ENCODE measurements around the gene STING1.

The STING1 gene

DNA sequence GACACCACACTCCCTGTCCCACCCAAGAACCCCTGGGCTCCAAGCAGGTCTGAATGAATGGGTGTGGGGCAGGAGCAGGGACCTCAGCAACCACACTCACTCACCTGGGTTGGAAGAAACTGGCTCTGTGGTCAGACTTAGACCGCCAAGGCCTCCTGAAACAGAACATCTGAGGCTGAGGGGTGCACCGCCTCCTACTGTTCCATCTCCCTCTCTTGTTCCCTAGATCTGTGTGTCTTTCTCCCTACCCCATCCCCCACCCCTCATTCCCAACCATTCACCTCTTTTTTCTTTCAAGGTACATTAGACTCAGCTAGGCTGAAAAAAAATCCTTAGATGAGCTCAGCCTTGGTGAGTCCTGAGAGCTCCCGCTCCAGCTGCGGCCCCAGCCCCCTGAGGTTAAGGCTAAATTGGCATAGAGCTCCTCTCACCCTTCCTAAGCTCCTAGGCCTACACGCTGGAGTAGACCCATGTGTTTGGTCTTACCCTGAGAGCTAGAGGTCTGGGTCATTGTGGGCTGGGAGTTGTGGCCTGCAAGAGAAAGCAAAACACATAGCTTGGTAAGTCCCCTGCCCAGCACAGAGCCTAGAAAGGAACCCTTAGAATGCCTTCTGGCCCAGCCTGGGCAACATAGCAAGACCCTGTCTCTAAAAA is 24.8 kb downstream of the STING1 start:
- Histone ChIP-seq H3K4me3 (no peak overlapping the region), H3K27ac (no peak overlapping the region), H3K36me3 (ENCODE audit: insufficient read depth, low read length) (no peaks in the 10 kb centered on the region), H3K9me3 (ENCODE audit: low read depth, low read length) (no peaks in the 10 kb centered on the region), H3K9ac (ENCODE audit: insufficient read length) (no peak overlapping the region)
- TF ChIP-seq FOXP2 (optimal IDR thresholded peaks at IDR 0.05; ENCODE audit: control extremely low read depth, extremely low read length, insufficient read depth) (no peak), POLR2AphosphoS5 (IDR thresholded peaks at IDR 0.05; ENCODE audit: borderline replicate concordance, low read depth, low read length) (no peak), EZH2 (IDR thresholded peaks at IDR 0.05) (no peak)
- DNase-seq (ENCODE audit: low read depth, low spot score), result no peak

DNA sequence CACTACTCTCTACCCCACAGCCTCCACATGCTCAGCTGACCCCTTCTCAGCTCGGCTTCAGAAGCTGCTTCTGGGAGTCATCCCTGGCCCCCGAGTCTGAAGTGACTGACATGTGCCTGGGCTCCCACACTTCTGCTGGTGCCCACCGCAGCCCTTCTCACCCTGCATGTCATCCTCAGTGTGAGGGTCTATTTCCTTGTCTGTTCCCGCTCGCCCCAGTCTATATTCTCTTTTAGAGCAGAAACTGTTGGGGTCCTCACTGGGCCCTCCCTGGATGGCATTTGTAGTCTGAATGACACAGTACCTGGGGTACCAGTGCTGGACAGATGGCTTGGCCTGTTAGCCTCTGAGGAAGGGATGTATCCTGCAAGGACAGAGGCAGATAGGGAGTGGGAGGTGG is 25.3 kb downstream of the STING1 start:
- H3K9me3 ChIP-seq (ENCODE audit: low read depth, low read length), result no peaks in the 10 kb centered on the region
- no peak overlapping the region for H3K9ac ChIP-seq (ENCODE audit: insufficient read length)
- H3K27ac ChIP-seq, result no peak overlapping the region
- H3K4me3 ChIP-seq, result no peak overlapping the region
- TF ChIP-seq EZH2 (IDR thresholded peaks at IDR 0.05) (no peak), POLR2AphosphoS5 (IDR thresholded peaks at IDR 0.05; ENCODE audit: borderline replicate concordance, low read depth, low read length) (no peak), FOXP2 (optimal IDR thresholded peaks at IDR 0.05; ENCODE audit: control extremely low read depth, extremely low read length, insufficient read depth) (no peak)
- DNase-seq (ENCODE audit: low read depth, low spot score), result no peak
- no peaks in the 10 kb centered on the region for H3K36me3 ChIP-seq (ENCODE audit: insufficient read depth, low read length)

DNA sequence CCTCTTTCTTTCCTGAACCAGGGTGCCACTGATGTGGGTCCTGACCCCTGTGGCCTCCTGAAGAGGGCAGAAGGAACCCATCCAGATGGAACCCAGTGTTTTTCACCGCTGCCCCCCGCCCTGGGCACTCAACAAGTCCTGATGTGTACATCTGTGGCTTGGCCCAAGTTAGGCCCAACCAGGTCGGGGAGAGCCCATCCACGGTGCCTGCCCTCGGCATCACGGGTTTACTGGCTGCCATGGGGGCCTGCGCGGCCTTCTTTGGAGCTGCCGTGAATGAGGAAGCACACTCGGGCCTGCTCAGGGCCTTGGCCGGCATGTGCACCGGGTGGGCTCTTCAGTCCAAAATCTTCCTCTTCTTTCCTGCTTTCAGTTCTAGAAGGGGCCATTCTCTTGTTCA is 25.8 kb downstream of the STING1 start:
- TF ChIP-seq FOXP2 (optimal IDR thresholded peaks at IDR 0.05; ENCODE audit: control extremely low read depth, extremely low read length, insufficient read depth), result no peak
- TF ChIP-seq EZH2 (IDR thresholded peaks at IDR 0.05), result no peak
- no peak for TF ChIP-seq POLR2AphosphoS5 (IDR thresholded peaks at IDR 0.05; ENCODE audit: borderline replicate concordance, low read depth, low read length)
- Histone ChIP-seq H3K4me3 (no peak overlapping the region), H3K9me3 (ENCODE audit: low read depth, low read length) (no peaks in the 10 kb centered on the region), H3K9ac (ENCODE audit: insufficient read length) (no peak overlapping the region), H3K27ac (no peak overlapping the region), H3K36me3 (ENCODE audit: insufficient read depth, low read length) (no peaks in the 10 kb centered on the region)
- DNase-seq (ENCODE audit: low read depth, low spot score), result no peak

DNA sequence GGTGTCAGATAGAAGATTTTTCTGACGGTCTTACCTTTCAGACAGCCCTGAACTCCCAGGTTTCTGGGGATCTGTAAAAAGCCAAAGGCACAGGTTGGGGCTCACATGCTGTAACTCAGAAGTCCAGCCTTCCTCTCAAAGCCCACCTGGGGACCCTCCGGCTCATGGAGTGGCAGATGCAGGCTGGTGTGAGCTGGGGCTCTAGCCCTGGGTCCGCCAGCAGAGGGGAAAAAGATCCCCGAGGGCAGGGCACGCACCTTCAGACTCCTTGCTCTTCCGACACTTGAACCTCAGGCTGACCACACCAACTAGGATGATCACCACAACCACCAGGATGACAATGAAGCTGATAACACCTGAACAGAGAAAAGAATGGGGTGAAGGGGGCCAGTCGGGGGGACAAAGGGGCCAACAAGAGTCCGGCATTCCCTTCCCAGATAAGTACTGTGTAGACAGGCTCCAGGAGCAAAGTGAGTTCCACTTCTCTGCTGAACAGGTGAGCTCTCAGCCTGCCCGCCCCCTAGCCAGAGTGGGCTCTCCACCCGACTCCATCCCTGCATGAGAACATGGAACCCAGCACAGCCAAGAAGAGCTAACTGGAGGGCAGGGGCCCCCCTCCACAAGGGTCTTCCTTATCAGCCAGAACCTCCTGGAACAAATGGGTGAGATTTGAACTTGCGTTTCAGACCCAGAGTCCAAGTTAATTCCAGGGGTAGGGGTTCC is 27.8 kb downstream of the STING1 start:
- H3K9ac ChIP-seq (ENCODE audit: insufficient read length), result no peak overlapping the region
- no peak overlapping the region for H3K27ac ChIP-seq
- H3K4me3 ChIP-seq, result no peak overlapping the region
- no peak for DNase-seq (ENCODE audit: low read depth, low spot score)
- H3K36me3 ChIP-seq (ENCODE audit: insufficient read depth, low read length), result no peaks in the 10 kb centered on the region
- no peaks in the 10 kb centered on the region for H3K9me3 ChIP-seq (ENCODE audit: low read depth, low read length)
- no peak for TF ChIP-seq FOXP2 (optimal IDR thresholded peaks at IDR 0.05; ENCODE audit: control extremely low read depth, extremely low read length, insufficient read depth)
- no peak for TF ChIP-seq EZH2 (IDR thresholded peaks at IDR 0.05)
- no peak for TF ChIP-seq POLR2AphosphoS5 (IDR thresholded peaks at IDR 0.05; ENCODE audit: borderline replicate concordance, low read depth, low read length)

DNA sequence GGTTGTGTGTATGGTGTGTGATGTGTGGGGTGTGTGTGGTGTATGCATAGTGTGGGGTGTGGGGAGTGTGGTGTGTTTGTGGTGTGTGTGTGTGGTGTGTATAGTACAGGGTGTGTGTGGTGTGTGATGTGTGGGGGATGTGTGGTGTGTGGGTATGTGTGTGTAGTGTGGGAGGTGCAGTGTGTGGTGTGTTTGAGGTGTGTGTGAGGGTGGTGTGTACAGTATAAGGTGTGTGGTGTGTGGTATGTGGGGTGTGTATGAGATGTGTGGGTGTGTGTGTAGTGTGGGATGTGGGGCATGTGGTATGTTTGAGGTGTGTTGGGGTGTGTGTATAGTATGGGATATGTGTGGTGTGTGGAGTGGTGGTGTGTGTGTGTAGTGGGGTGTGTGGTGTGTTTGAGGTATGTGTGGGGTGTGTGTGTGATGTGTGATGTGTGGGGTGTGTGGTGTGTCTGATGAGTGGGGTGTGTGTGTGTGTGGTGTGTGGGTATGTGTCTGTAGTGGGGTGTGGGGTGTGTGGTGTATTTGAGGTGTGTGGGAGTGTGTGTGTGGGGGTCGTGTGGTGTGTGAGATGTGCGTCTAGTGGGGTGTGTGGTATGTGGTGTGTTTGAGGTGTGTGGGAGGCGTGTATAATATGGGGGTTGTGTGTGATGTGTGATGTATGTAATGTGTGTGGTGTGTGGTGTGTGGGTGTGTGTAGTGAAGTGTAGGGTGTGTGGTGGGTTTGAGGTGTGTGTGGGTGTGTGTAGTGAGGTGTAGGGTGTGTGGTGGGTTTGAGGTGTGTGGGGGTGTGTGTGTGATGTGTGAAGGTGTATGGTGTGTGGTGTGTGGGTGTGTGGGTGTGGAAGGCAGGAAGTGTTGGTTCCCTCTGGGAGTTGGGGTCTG is 28.6 kb downstream of the STING1 start:
- TF ChIP-seq FOXP2 (optimal IDR thresholded peaks at IDR 0.05; ENCODE audit: control extremely low read depth, extremely low read length, insufficient read depth) (no peak), EZH2 (IDR thresholded peaks at IDR 0.05) (no peak), POLR2AphosphoS5 (IDR thresholded peaks at IDR 0.05; ENCODE audit: borderline replicate concordance, low read depth, low read length) (no peak)
- DNase-seq (ENCODE audit: low read depth, low spot score), result no peak
- Histone ChIP-seq H3K9me3 (ENCODE audit: low read depth, low read length) (no peaks in the 10 kb centered on the region), H3K27ac (no peak overlapping the region), H3K9ac (ENCODE audit: insufficient read length) (no peak overlapping the region), H3K36me3 (ENCODE audit: insufficient read depth, low read length) (no peaks in the 10 kb centered on the region), H3K4me3 (no peak overlapping the region)

DNA sequence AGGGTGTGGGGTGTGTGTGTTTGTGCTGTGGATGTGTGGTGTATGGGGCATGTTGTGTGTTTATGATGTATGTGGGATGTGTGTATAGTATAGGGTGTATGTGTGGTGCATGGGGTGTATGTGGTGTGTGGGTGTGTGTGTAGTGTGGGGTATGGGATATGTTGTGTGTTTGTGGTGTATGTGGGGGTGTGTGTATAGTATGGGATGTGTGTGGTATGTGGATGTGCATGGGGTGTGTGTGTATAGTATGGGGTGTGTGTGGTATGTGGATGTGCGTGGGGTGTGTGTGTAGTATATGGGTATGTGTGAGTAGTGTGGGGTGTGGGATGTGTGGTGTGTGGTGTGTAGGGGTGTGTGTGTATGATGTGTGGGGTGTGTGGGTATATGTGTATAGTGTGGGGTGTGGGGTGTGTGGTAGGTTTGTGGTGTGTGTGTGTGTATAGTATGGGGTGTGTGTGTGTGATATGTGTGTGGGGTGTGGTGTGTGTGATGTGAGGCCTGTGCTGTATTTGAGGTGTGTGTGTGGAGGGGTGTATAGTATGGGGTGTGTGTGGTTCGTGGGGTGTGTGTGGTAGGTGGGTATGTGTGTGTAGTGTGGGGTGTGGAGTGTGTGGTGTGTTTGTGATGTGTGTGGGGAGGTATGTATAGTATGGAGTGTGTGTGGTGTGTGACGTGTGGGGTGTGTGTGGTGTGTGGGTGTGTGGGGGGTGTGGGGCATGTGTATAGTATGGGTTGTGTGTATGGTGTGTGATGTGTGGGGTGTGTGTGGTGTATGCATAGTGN is 30.5 kb downstream of the STING1 start:
- DNase-seq (ENCODE audit: low read depth, low spot score), result no peak
- Histone ChIP-seq H3K27ac (no peak overlapping the region), H3K36me3 (ENCODE audit: insufficient read depth, low read length) (no peaks in the 10 kb centered on the region), H3K9ac (ENCODE audit: insufficient read length) (no peak overlapping the region), H3K9me3 (ENCODE audit: low read depth, low read length) (no peaks in the 10 kb centered on the region), H3K4me3 (no peak overlapping the region)
- TF ChIP-seq POLR2AphosphoS5 (IDR thresholded peaks at IDR 0.05; ENCODE audit: borderline replicate concordance, low read depth, low read length) (no peak), EZH2 (IDR thresholded peaks at IDR 0.05) (no peak), FOXP2 (optimal IDR thresholded peaks at IDR 0.05; ENCODE audit: control extremely low read depth, extremely low read length, insufficient read depth) (no peak)

DNA sequence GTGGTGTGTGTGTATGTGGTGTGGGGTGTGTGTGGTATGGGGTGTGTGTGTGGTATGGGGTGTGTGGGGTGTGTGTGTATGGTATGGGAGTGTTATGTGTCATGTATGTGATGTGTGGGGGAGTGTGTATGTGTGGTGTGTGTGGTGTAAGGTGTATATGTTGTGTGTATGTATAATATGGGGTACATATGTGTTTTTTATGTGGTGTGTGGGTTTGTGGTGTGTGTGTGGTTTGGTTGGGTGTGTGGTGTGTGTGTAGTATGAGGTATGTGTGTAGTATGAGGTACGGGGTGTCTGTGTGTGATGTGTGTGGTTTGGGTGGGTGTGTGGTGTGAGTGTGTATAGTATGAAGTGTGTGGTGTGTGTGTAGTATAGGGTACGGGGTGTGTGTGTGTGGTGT is 31.4 kb downstream of the STING1 start:
- Histone ChIP-seq H3K27ac (no peak overlapping the region), H3K9ac (ENCODE audit: insufficient read length) (no peak overlapping the region), H3K9me3 (ENCODE audit: low read depth, low read length) (no peaks in the 10 kb centered on the region), H3K4me3 (no peak overlapping the region), H3K36me3 (ENCODE audit: insufficient read depth, low read length) (no peaks in the 10 kb centered on the region)
- DNase-seq (ENCODE audit: low read depth, low spot score), result no peak
- TF ChIP-seq EZH2 (IDR thresholded peaks at IDR 0.05), result no peak
- no peak for TF ChIP-seq POLR2AphosphoS5 (IDR thresholded peaks at IDR 0.05; ENCODE audit: borderline replicate concordance, low read depth, low read length)
- TF ChIP-seq FOXP2 (optimal IDR thresholded peaks at IDR 0.05; ENCODE audit: control extremely low read depth, extremely low read length, insufficient read depth), result no peak

All from SK-N-MC (cell line).